ENCODE data around the gene LRRC4C. TPM values are rescaled to one million over a fixed set of nuclear protein-coding genes. Genes with fewer than 3 reads are reported as not detected.
A peak's percentile ranks its signal among the peaks of the same experiment; 100 is the strongest.

LRRC4C gene
- total and polyA plus RNA-seq, 12 donors: 0.15 to 0.93 (median 0.40) TPM

DNA sequence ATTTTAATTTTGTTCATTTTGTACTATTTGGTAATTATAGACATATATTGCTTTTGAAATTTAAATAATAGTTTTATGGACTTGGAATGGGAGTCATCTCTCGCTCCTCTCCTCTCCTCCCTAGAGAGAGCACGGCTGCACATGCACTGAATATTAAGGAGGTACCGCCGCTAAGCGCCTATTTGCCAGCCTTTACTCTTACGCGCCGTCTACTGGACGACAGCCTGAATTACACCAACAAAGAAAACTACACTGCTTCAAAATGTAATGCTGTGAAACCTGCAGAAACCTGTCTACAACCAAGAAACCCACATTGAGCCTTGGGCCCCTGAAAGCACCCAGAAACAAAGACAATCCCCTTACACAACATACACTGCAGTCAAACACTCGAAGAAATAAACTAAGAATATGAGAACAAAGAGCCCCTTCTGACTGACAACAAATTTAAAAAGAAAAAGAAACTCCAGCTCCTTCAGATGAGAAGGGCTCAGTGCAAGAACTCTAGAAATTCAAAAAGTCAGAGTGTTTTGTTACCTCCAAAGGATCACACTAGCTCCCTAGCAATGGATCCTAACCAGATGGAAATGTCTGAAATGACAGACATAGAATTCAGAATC is 737.2 kb downstream of the LRRC4C start:
- H3K27me3 ChIP-seq: no peaks in the 10 kb centered on the region
- H3K4me1 ChIP-seq: no peaks in the 10 kb centered on the region
- H3K9me3 ChIP-seq: peaks cover 0 to 30% (median 0%) of the 10 kb centered on the region in 11 donors
- no peak overlapping the region for H3K4me3 ChIP-seq
- intact Hi-C loops (cut with DNase I): no loop called here
- DNase-seq (no peak), ATAC-seq (no peak)
- no peak overlapping the region for H3K27ac ChIP-seq
- WGBS, 2 donors: 16 to 23% methylated on average over 10 of the region's 10 CpGs
- TF ChIP-seq, protein P1, sequence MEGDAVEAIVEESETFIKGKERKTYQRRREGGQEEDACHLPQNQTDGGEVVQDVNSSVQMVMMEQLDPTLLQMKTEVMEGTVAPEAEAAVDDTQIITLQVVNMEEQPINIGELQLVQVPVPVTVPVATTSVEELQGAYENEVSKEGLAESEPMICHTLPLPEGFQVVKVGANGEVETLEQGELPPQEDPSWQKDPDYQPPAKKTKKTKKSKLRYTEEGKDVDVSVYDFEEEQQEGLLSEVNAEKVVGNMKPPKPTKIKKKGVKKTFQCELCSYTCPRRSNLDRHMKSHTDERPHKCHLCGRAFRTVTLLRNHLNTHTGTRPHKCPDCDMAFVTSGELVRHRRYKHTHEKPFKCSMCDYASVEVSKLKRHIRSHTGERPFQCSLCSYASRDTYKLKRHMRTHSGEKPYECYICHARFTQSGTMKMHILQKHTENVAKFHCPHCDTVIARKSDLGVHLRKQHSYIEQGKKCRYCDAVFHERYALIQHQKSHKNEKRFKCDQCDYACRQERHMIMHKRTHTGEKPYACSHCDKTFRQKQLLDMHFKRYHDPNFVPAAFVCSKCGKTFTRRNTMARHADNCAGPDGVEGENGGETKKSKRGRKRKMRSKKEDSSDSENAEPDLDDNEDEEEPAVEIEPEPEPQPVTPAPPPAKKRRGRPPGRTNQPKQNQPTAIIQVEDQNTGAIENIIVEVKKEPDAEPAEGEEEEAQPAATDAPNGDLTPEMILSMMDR (IDR thresholded peaks at IDR 0.05): peak in 4 of 9 donors; percentile 28 to 41 (median 34)
- H3K36me3 ChIP-seq: no peaks in the 10 kb centered on the region

DNA sequence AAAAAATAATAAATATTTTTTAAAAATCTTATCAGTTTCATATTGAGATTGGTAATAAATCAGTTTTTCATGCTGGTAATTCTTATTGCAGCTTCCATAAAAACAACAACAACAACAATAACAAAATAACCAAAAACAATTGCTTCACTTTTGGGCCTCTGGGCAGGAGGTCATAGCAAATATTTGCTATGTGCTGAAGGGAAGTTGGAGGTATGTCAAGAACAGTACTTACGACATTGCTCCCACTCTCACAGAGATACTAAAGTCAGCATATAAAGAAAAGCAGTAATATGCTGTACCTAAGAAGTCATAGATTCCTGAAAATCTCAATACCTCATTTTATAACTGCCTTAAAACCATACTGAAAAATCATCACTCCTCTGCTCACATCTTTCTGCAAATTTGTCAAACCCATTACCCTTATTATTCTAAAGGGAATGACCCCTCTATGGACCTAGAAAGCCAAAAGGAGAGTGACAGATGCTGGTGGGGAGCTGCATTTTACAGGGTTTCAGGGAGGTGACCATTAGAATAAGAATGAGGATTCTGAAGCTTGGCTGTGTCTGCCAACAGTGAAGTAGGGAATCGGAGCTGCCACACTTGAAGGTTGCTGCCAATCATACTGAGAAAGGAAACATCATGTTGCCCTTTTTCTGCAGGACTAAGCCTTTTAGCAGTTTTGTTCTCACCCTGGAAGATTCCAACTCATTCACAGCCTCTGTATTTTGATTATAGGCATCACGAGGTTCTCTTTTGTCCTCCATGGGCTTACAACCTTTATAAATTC is 742.9 kb downstream of the LRRC4C start:
- intact Hi-C loops (cut with DNase I): no loop called here
- TF ChIP-seq, protein P1 (IDR thresholded peaks at IDR 0.05): no peak
- 28 to 36% methylated on average over 3 of the region's 3 CpGs for WGBS, 2 donors
- DNase-seq: no peak
- Histone ChIP-seq H3K4me1 (no peaks in the 10 kb centered on the region), H3K27ac (no peak overlapping the region), H3K36me3 (no peaks in the 10 kb centered on the region), H3K4me3 (no peak overlapping the region), H3K27me3 (no peaks in the 10 kb centered on the region), H3K9me3 (peaks cover 0 to 6% (median 0%) of the 10 kb centered on the region in 11 donors)
- ATAC-seq: no peak

DNA sequence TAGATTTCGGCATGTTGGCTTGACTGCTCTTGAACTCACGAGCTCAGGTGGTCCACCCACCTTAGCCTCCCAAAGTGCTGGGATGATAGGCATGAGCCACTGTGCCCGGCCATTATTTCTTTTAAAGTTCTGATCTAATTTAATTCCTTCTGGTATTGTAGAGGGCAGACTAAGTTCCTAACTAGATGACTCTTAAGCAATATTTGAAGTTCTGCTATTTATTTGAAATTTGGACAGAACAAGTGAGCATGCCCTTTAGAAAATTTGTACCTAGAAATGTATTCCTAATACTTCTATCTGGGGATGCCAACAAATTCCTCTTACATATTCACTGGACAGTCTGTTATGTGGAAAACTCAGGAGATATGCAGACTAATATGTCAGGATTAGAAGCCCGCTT is 746.4 kb downstream of the LRRC4C start:
- ATAC-seq: no peak
- WGBS, 2 donors: 74 to 79% methylated on average over 4 of the region's 4 CpGs
- intact Hi-C loops (cut with DNase I): no loop called here

DNA sequence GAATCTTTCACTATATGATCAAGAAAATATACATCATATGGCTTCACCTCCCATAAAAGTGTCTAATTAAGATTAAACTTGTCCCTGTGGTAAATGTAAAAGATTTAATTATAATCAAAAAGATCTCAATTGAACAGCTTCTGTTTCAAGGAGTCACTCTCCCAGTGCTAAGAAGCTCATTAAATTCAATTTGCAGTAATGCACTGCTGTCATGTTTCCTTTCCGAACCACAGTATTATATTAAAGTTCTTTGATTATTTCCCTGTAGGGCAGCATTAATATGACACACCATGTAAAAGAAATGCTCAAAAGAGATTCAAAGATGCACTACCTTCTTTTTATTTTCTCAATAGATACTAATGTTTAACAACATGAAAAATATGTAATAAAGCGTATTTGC is 758.4 kb downstream of the LRRC4C start:
- 64 to 87% methylated on average over 2 of the region's 2 CpGs for WGBS, 2 donors
- TF ChIP-seq, protein P1 (IDR thresholded peaks at IDR 0.05): no peak
- no peak overlapping the region for H3K4me3 ChIP-seq
- no peaks in the 10 kb centered on the region for H3K27me3 ChIP-seq
- H3K27ac ChIP-seq: no peak overlapping the region
- H3K4me1 ChIP-seq: no peaks in the 10 kb centered on the region
- ATAC-seq (no peak), DNase-seq (no peak)
- H3K36me3 ChIP-seq: no peaks in the 10 kb centered on the region
- peaks cover 0 to 22% (median 0%) of the 10 kb centered on the region in 11 donors for H3K9me3 ChIP-seq
- intact Hi-C loops (cut with DNase I): no loop called here

More for the DNA sequence above, 746.4 kb downstream of the LRRC4C start:
- no peak overlapping the region for H3K27ac ChIP-seq
- H3K4me1 ChIP-seq: no peaks in the 10 kb centered on the region
- TF ChIP-seq, protein P1 (IDR thresholded peaks at IDR 0.05): no peak
- H3K36me3 ChIP-seq: no peaks in the 10 kb centered on the region
- peaks cover 0 to 11% (median 0%) of the 10 kb centered on the region in 11 donors for H3K9me3 ChIP-seq
- H3K27me3 ChIP-seq: no peaks in the 10 kb centered on the region
- no peak for DNase-seq
- no peak overlapping the region for H3K4me3 ChIP-seq
